KMS-11 (cell line): ENCODE data around the gene MISFA.
A peak's percentile ranks its signal among the peaks of the same experiment; 100 is the strongest.

ENCODE experiments used
- H2AFZ ChIP-seq: fragments of 200-600 bp; sonication (generic); 2 replicates; pipeline ENCODE4 v1.6.1; 2016; ENCODE audit warnings: antibody characterized with exemption, mixed run types, low read depth
- H3K27ac ChIP-seq: fragments of 200-600 bp; sonication (generic); 2 replicates; pipeline ENCODE4 v1.6.1; 2016; ENCODE audit warnings: mild to moderate bottlenecking, mixed run types
- H3K27me3 ChIP-seq: fragments of 200-600 bp; sonication (generic); 2 replicates; pipeline ENCODE4 v1.6.1; 2017; ENCODE audit warnings: mild to moderate bottlenecking, low read depth, mixed run types, moderate library complexity; ENCODE audit not compliant: insufficient read depth
- H3K36me3 ChIP-seq: fragments of 200-600 bp; sonication (generic); 2 replicates; pipeline ENCODE4 v1.6.1; 2017; ENCODE audit warnings: mild to moderate bottlenecking, mixed run types; ENCODE audit not compliant: insufficient read depth
- H3K4me1 ChIP-seq: fragments of 200-600 bp; sonication (generic); 2 replicates; pipeline ENCODE4 v1.6.1; 2016; ENCODE audit warnings: mild to moderate bottlenecking, low read depth, mixed run types; ENCODE audit not compliant: poor library complexity, severe bottlenecking
- H3K4me2 ChIP-seq: fragments of 200-600 bp; sonication (generic); 2 replicates; pipeline ENCODE4 v1.7.0; 2016; ENCODE audit warnings: mild to moderate bottlenecking, mixed run types
- H3K4me3 ChIP-seq: fragments of 200-600 bp; sonication (generic); IDR thresholded peaks from 2 replicates; pipeline ENCODE4 v1.6.1; 2017; ENCODE audit warnings: low read depth, low read length, mixed read lengths; ENCODE audit not compliant: insufficient read depth
- H3K79me2 ChIP-seq: fragments of 200-600 bp; sonication (generic); 2 replicates; pipeline ENCODE4 v1.6.1; 2016; ENCODE audit warnings: low read depth, mixed run types; ENCODE audit not compliant: insufficient read depth
- H3K9ac ChIP-seq: fragments of 200-600 bp; sonication (generic); 2 replicates; pipeline ENCODE4 v1.6.1; 2016; ENCODE audit warnings: mild to moderate bottlenecking, mixed run types
- H4K20me1 ChIP-seq: fragments of 200-600 bp; sonication (generic); 2 replicates; pipeline ENCODE4 v1.6.1; 2016; ENCODE audit warnings: mild to moderate bottlenecking, mixed run types; ENCODE audit not compliant: insufficient read depth
- TF ChIP-seq, protein P1 (sequence below): fragments of 200-600 bp; sonication (generic); conservative IDR thresholded peaks from 2 replicates; pipeline ENCODE4 v1.6.1; 2017; ENCODE audit warnings: low read depth, mild to moderate bottlenecking, antibody characterized with exemption, low read length, moderate library complexity, mixed read lengths

The MISFA gene

DNA sequence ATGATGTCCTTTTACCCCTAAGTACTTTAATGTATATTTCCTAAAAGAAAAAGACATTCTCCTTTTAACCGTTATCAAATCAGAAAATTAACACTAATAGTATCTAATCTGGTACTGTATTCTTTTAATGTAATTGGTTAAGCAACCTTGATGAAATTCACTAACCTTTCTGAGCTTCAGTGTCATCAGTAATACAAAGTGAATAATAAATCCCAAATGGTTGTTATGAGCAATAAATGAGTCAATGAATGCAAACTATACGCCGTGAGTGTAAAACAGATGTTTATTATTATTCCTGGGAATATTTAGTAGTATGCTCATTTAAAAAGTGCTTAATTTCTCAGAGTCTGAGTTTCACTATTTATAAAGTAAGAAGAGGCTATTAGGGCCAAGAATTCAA is 32.5 kb upstream of the MISFA start:
- Histone ChIP-seq H2AFZ (no peak overlapping the region), H3K27ac (no peak overlapping the region), H3K36me3 (no peaks in the 10 kb centered on the region), H3K9ac (no peak overlapping the region), H3K4me1 (no peaks in the 10 kb centered on the region), H3K79me2 (no peaks in the 10 kb centered on the region), H3K4me3 (no peak overlapping the region), H3K4me2 (no peak overlapping the region), H4K20me1 (no peaks in the 10 kb centered on the region), H3K27me3 (no peaks in the 10 kb centered on the region)
- TF ChIP-seq, protein P1, sequence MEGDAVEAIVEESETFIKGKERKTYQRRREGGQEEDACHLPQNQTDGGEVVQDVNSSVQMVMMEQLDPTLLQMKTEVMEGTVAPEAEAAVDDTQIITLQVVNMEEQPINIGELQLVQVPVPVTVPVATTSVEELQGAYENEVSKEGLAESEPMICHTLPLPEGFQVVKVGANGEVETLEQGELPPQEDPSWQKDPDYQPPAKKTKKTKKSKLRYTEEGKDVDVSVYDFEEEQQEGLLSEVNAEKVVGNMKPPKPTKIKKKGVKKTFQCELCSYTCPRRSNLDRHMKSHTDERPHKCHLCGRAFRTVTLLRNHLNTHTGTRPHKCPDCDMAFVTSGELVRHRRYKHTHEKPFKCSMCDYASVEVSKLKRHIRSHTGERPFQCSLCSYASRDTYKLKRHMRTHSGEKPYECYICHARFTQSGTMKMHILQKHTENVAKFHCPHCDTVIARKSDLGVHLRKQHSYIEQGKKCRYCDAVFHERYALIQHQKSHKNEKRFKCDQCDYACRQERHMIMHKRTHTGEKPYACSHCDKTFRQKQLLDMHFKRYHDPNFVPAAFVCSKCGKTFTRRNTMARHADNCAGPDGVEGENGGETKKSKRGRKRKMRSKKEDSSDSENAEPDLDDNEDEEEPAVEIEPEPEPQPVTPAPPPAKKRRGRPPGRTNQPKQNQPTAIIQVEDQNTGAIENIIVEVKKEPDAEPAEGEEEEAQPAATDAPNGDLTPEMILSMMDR = no peak

DNA sequence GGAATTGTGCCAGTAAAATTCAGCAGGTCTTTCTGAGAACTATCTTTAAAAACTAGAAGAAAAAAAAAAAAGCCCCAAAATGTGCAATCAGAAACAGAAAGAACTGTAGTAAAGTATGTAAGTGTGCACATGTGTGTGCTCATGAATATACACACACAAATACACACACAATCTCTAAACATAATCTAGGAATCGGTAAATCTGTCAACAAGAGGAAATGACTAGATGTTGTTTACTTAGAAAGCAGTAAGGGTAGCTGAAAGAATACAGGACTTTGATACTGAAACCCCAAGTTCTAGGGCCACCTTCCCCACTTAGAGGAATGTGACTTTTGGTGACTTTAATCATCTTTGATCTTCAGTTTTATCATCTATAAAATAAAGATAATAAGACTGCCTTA is 24.2 kb upstream of the MISFA start:
- Histone ChIP-seq H3K4me3 (no peak overlapping the region), H3K79me2 (no peaks in the 10 kb centered on the region), H3K4me1 (peaks cover 26% of the 10 kb centered on the region), H2AFZ (no peak overlapping the region), H3K36me3 (no peaks in the 10 kb centered on the region), H3K9ac (no peak overlapping the region), H3K27me3 (no peaks in the 10 kb centered on the region), H3K27ac (no peak overlapping the region), H3K4me2 (no peak overlapping the region), H4K20me1 (no peaks in the 10 kb centered on the region)
- TF ChIP-seq, protein P1 = no peak

DNA sequence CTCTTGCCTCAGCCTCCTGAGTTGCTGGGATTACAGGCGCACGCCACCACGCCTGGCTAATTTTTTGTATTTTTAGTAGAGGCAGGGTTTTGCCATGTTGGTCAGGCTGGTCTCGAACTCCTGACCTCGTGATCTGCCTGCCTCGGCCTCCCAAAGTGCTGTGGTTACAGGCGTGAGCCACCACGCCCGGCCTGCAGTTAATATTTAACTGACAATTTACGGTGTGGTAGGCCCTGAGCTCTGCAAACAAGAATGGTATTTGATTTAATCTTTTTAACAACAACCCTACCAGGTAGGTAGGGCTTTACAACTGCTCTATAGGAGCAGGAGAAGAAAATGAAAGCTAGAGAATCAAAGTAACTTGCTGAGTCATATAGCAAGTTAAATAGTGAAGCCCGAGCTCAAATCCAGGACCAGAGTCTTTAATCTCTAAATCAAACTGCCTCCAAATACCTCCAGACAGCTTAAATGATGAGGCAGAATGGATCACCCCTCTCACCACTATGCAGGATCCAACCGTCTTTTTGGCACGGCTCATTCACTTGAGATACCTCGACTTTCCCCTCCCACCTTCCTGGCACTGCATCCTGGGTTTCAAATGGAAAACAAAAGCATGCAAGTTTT is 20.5 kb upstream of the MISFA start:
- Histone ChIP-seq H3K4me1 (peaks cover 30% of the 10 kb centered on the region), H3K4me3 (no peak overlapping the region), H2AFZ (no peak overlapping the region), H3K9ac (no peak overlapping the region), H3K27me3 (no peaks in the 10 kb centered on the region), H3K36me3 (no peaks in the 10 kb centered on the region), H3K27ac (peak overlapping the region; percentile 10; the same call in 1 of the 2 replicates), H3K4me2 (peak overlapping the region; percentile 52), H3K79me2 (no peaks in the 10 kb centered on the region), H4K20me1 (no peaks in the 10 kb centered on the region)
- TF ChIP-seq, protein P1 = no peak

DNA sequence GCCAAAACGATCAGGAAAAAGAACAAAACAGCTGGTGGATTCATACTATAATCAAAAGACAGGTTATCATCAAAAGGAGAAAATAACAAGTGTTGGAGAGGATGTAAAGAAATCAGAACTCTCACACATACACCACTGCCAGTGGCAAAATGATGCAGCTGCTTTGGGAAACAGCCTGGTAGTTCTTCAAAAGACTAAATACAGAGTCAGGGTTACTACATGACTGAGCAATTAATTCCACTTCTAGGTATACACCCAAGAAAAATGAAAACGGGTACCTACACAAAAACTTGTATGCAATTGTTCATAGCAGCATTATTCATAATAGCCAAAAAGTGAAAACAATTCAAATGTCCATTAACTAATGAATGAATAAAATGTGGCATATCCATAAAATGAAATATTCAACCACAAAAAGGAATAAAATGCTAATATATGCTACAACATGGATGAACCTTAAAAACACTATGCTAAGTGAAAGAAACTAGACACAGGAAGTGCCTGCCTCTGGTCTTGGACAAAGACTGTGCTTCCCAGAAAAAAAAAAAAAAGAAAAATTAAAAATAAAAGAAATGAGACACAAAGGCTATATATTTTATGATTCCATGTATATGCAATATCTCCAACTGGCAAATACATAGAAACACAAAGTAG is 19.3 kb upstream of the MISFA start:
- H3K4me1 ChIP-seq = peaks cover 34% of the 10 kb centered on the region
- peak overlapping the region; percentile 52; the same call in 1 of the 2 replicates for H3K4me2 ChIP-seq
- no peaks in the 10 kb centered on the region for H3K36me3 ChIP-seq
- no peaks in the 10 kb centered on the region for H3K27me3 ChIP-seq
- H3K4me3 ChIP-seq = no peak overlapping the region
- H4K20me1 ChIP-seq = no peaks in the 10 kb centered on the region
- no peak overlapping the region for H3K27ac ChIP-seq
- no peak overlapping the region for H2AFZ ChIP-seq
- TF ChIP-seq, protein P1 = no peak
- H3K9ac ChIP-seq = no peak overlapping the region
- H3K79me2 ChIP-seq = no peaks in the 10 kb centered on the region
